NT2/D1 (cell line): ENCODE results near the gene DLL4.

Experiments used
- YY1 ChIP-seq: IDR thresholded peaks from 2 replicates; pipeline ENCODE4 v1.6.1; 2011; ENCODE audit not compliant: insufficient read length, insufficient read depth
- ZNF274 ChIP-seq: IDR thresholded peaks from 2 replicates; pipeline ENCODE4 v1.6.1; 2011; ENCODE audit warnings: mild to moderate bottlenecking, low read depth, low read length

DNA sequence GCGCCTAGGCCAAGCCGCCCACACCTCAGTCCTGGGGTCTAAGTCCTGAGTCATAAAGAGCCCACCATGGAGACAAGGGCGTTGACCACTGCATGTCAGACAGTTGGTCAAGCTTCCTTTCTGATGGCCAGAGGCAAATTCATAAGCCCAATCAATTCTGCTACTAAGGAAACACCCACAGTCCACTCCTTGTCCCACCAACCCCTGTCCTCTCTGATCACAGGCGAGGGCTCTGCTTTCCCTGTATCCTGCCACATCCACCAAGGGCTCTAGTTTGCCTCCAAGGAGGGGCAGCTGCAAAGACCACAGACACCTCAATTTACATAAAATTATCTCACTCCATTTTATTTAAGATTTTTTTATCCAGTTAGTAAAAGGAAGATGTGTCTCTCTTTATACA lies 49.4 kb downstream of the DLL4 start:
- TF ChIP-seq YY1, result no peak
- no peak for TF ChIP-seq ZNF274
